GM23338 (cell line): ENCODE measurements around the gene SERPINA5. TPM values are rescaled to one million over a fixed set of nuclear protein-coding genes. Genes with fewer than 3 reads are reported as not detected.

Experiments
- ATAC-seq: fragments of 200-7000 bp; cut with Tn5 transposase; 3 replicates; pipeline ENCODE4 v1.9.1; 2020
- DNase-seq: peaks from one replicate; pipeline ENCODE4 v3.0.0-alpha.2; 2015; ENCODE audit warnings: low spot score
- H2AFZ ChIP-seq: fragments of 200-600 bp; sonication (generic); 2 replicates; pipeline ENCODE4 v1.8.0; 2016; ENCODE audit warnings: antibody characterized with exemption, mild to moderate bottlenecking, moderate library complexity
- H3F3A ChIP-seq: fragments of 200-600 bp; sonication (generic); replicated peaks from 2 replicates; pipeline ENCODE4 v1.8.0; 2017; ENCODE audit warnings: antibody characterized with exemption, mixed run types, low read depth
- H3K27ac ChIP-seq: fragments of 200-600 bp; sonication (generic); 2 replicates; pipeline ENCODE4 v1.6.1; 2016; ENCODE audit warnings: low read depth
- H3K27me3 ChIP-seq: fragments of 200-600 bp; sonication (generic); 2 replicates; pipeline ENCODE4 v1.8.0; 2016; ENCODE audit warnings: mild to moderate bottlenecking, mixed run types, moderate library complexity; ENCODE audit not compliant: insufficient read depth
- H3K36me3 ChIP-seq: fragments of 200-600 bp; sonication (generic); 2 replicates; pipeline ENCODE4 v1.8.0; 2016; ENCODE audit warnings: mild to moderate bottlenecking; ENCODE audit not compliant: insufficient read depth
- H3K4me1 ChIP-seq: fragments of 200-600 bp; sonication (generic); 2 replicates; pipeline ENCODE4 v1.8.0; 2016; ENCODE audit warnings: mild to moderate bottlenecking, moderate library complexity; ENCODE audit not compliant: insufficient read depth
- H3K4me2 ChIP-seq: fragments of 200-600 bp; sonication (generic); 2 replicates; pipeline ENCODE4 v1.7.1; 2017; ENCODE audit warnings: mixed run types
- H3K4me3 ChIP-seq: fragments of 200-600 bp; sonication (generic); 2 replicates; pipeline ENCODE4 v1.6.1; 2016; ENCODE audit warnings: mixed run types
- H3K79me2 ChIP-seq: fragments of 200-600 bp; sonication (generic); replicated peaks from 2 replicates; pipeline ENCODE4 v1.8.0; 2017; ENCODE audit warnings: mild to moderate bottlenecking; ENCODE audit not compliant: insufficient read depth
- H3K9me2 ChIP-seq: fragments of 200-600 bp; sonication (generic); 2 replicates; pipeline ENCODE4 v1.8.0; 2017; ENCODE audit not compliant: insufficient read depth
- H4K20me1 ChIP-seq: fragments of 200-600 bp; sonication (generic); replicated peaks from 2 replicates; pipeline ENCODE4 v1.8.0; 2017; ENCODE audit warnings: mild to moderate bottlenecking; ENCODE audit not compliant: insufficient read depth
- H3K27ac Mint-ChIP-seq: 2 replicates; pipeline ENCODE4 v1.8.0; 2020; ENCODE audit warnings: inconsistent platforms, mild to moderate bottlenecking, moderate library complexity, mixed read lengths
- H3K27me3 Mint-ChIP-seq: 3 replicates; pipeline ENCODE4 v1.8.0; 2022; ENCODE audit warnings: low read depth, mild to moderate bottlenecking, moderate library complexity, mixed read lengths, inconsistent platforms; ENCODE audit not compliant: insufficient read depth, poor library complexity
- H3K36me3 Mint-ChIP-seq: 3 replicates; pipeline ENCODE4 v1.8.0; 2021; ENCODE audit warnings: low read depth, mild to moderate bottlenecking, inconsistent platforms, moderate library complexity, mixed read lengths
- H3K4me1 Mint-ChIP-seq: 3 replicates; pipeline ENCODE4 v1.8.0; 2020; ENCODE audit warnings: mild to moderate bottlenecking, inconsistent platforms, mixed read lengths
- H3K4me3 Mint-ChIP-seq: 3 replicates; pipeline ENCODE4 v1.8.0; 2021; ENCODE audit warnings: moderate library complexity, mild to moderate bottlenecking, inconsistent platforms, mixed read lengths
- H3K9me3 Mint-ChIP-seq: 3 replicates; pipeline ENCODE4 v1.8.0; 2020; ENCODE audit warnings: moderate library complexity, mild to moderate bottlenecking, inconsistent platforms, mixed read lengths
- CREB1 ChIP-seq: fragments of 250-450 bp; sonication (Bioruptor Pico); IDR thresholded peaks from 2 replicates; pipeline ENCODE4 v1.5.0; 2020; ENCODE audit warnings: low read depth, mild to moderate bottlenecking, moderate library complexity
- EZH2 ChIP-seq: fragments of 200-600 bp; sonication (generic); IDR thresholded peaks from one replicate; pipeline ENCODE4 v1.8.0; 2017; ENCODE audit warnings: antibody characterized with exemption, mild to moderate bottlenecking, low read depth; ENCODE audit not compliant: unreplicated experiment
- JUNB ChIP-seq: IDR thresholded peaks from one replicate; pipeline ENCODE4 v1.6.1; 2016; ENCODE audit warnings: antibody characterized with exemption; ENCODE audit not compliant: unreplicated experiment
- POLR2AphosphoS5 ChIP-seq: IDR thresholded peaks from 2 replicates; pipeline ENCODE4 v1.6.1; 2016; ENCODE audit warnings: antibody characterized with exemption, low read depth
- ZNF331 ChIP-seq: fragments of 250-450 bp; sonication (Bioruptor Pico); IDR thresholded peaks from 2 replicates; pipeline ENCODE4 v1.5.0; 2020; ENCODE audit warnings: low read depth, mild to moderate bottlenecking, moderate library complexity
- polyA plus RNA-seq: library from polyadenylated mRNA; unstranded; fragments of >200 nt; fragmentation: Nextera tagmentation; extraction: Ambion mirVana; gene quantifications from 2 replicates; pipeline ENCODE4 v1.2.1, GENCODE V29; 2016
- total RNA-seq: library from RNA; depleted of rRNA; stranded (reverse); fragments of >200 nt; shearing (Covaris generic); gene quantifications from 2 replicates; pipeline ENCODE4 v1.2.3, GENCODE V29; 2014
- TF ChIP-seq, protein P1 (sequence below), 2 experiments: fragments of 200-600 bp in 1 of 2; sonication (generic) in 1 of 2; conservative IDR thresholded peaks; 2 replicates each; pipeline versions ENCODE4 v1.5.1 to v1.6.1; 2016 to 2017; ENCODE audit warnings: antibody characterized with exemption in 2 of 2, low read depth in 2 of 2, mild to moderate bottlenecking in 2 of 2, moderate library complexity in 1 of 2
- TF ChIP-seq, protein P2 (sequence below): IDR thresholded peaks from one replicate; pipeline ENCODE4 v1.6.1; 2018; ENCODE audit warnings: antibody characterized with exemption; ENCODE audit not compliant: unreplicated experiment
- TF ChIP-seq, protein P3 (sequence below): IDR thresholded peaks from 2 replicates; pipeline ENCODE4 v1.6.1; 2016; ENCODE audit warnings: antibody characterized with exemption

Gene SERPINA5
- total and polyA plus RNA-seq, 2 experiments from 2014 or later = 0.81 to 0.90 TPM

- ATAC-seq = no peak
- no peaks in the 10 kb centered on the region for H4K20me1 ChIP-seq
These were observed 11.7 kb upstream of the SERPINA5 start for GRCh38 chr14:94569381-94570001.

More at GRCh38 chr14:94569381-94570001, 11.7 kb upstream of the SERPINA5 start:
- H3K9me2 ChIP-seq = peaks cover 5% of the 10 kb centered on the region; the same call in 1 of the 2 replicates
- Mint-ChIP-seq H3K4me3 (no peak overlapping the region), H3K36me3 (no peaks in the 10 kb centered on the region), H3K9me3 (no peaks in the 10 kb centered on the region; the same call in 2 of the 3 replicates), H3K4me1 (no peaks in the 10 kb centered on the region), H3K27me3 (peaks cover 3% of the 10 kb centered on the region), H3K27ac (no peak overlapping the region)
- H3F3A ChIP-seq = no peaks in the 10 kb centered on the region
- TF ChIP-seq, protein P1, sequence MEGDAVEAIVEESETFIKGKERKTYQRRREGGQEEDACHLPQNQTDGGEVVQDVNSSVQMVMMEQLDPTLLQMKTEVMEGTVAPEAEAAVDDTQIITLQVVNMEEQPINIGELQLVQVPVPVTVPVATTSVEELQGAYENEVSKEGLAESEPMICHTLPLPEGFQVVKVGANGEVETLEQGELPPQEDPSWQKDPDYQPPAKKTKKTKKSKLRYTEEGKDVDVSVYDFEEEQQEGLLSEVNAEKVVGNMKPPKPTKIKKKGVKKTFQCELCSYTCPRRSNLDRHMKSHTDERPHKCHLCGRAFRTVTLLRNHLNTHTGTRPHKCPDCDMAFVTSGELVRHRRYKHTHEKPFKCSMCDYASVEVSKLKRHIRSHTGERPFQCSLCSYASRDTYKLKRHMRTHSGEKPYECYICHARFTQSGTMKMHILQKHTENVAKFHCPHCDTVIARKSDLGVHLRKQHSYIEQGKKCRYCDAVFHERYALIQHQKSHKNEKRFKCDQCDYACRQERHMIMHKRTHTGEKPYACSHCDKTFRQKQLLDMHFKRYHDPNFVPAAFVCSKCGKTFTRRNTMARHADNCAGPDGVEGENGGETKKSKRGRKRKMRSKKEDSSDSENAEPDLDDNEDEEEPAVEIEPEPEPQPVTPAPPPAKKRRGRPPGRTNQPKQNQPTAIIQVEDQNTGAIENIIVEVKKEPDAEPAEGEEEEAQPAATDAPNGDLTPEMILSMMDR (conservative IDR thresholded peaks at IDR 0.05; ENCODE audit: low read depth in 2 of 2) = no peak
- TF ChIP-seq CREB1 = no peak
- TF ChIP-seq, protein P2, sequence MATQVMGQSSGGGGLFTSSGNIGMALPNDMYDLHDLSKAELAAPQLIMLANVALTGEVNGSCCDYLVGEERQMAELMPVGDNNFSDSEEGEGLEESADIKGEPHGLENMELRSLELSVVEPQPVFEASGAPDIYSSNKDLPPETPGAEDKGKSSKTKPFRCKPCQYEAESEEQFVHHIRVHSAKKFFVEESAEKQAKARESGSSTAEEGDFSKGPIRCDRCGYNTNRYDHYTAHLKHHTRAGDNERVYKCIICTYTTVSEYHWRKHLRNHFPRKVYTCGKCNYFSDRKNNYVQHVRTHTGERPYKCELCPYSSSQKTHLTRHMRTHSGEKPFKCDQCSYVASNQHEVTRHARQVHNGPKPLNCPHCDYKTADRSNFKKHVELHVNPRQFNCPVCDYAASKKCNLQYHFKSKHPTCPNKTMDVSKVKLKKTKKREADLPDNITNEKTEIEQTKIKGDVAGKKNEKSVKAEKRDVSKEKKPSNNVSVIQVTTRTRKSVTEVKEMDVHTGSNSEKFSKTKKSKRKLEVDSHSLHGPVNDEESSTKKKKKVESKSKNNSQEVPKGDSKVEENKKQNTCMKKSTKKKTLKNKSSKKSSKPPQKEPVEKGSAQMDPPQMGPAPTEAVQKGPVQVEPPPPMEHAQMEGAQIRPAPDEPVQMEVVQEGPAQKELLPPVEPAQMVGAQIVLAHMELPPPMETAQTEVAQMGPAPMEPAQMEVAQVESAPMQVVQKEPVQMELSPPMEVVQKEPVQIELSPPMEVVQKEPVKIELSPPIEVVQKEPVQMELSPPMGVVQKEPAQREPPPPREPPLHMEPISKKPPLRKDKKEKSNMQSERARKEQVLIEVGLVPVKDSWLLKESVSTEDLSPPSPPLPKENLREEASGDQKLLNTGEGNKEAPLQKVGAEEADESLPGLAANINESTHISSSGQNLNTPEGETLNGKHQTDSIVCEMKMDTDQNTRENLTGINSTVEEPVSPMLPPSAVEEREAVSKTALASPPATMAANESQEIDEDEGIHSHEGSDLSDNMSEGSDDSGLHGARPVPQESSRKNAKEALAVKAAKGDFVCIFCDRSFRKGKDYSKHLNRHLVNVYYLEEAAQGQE = no peak
- TF ChIP-seq, protein P3, sequence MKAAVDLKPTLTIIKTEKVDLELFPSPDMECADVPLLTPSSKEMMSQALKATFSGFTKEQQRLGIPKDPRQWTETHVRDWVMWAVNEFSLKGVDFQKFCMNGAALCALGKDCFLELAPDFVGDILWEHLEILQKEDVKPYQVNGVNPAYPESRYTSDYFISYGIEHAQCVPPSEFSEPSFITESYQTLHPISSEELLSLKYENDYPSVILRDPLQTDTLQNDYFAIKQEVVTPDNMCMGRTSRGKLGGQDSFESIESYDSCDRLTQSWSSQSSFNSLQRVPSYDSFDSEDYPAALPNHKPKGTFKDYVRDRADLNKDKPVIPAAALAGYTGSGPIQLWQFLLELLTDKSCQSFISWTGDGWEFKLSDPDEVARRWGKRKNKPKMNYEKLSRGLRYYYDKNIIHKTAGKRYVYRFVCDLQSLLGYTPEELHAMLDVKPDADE = no peak
- TF ChIP-seq JUNB = no peak
- no peak for TF ChIP-seq ZNF331 (CRISPR knock-in tag)
- TF ChIP-seq POLR2AphosphoS5 = no peak
- TF ChIP-seq EZH2 = no peak
- H3K4me3 ChIP-seq = no peak overlapping the region
- H3K36me3 ChIP-seq = no peaks in the 10 kb centered on the region
- no peak overlapping the region; the same call in 1 of the 2 replicates for H2AFZ ChIP-seq
- no peak overlapping the region for H3K4me2 ChIP-seq
- no peaks in the 10 kb centered on the region for H3K79me2 ChIP-seq
- no peaks in the 10 kb centered on the region for H3K27me3 ChIP-seq
- no peak for DNase-seq
- H3K4me1 ChIP-seq = no peaks in the 10 kb centered on the region
- H3K27ac ChIP-seq = no peak overlapping the region
